VCaP (cell line): Measurements from ENCODE around the gene PRRC1.
A peak's percentile ranks its signal among the peaks of the same experiment; 100 is the strongest.

Experiments used
- H3K27ac ChIP-seq: fragments of 450-650 bp; 2 replicates; pipeline ENCODE4 v1.5.1; 2017
- CTCF ChIP-seq: fragments of 450-650 bp; conservative IDR thresholded peaks from 2 replicates; pipeline ENCODE4 v1.5.1; 2017; ENCODE audit warnings: mild to moderate bottlenecking, moderate library complexity

PRRC1 gene

DNA sequence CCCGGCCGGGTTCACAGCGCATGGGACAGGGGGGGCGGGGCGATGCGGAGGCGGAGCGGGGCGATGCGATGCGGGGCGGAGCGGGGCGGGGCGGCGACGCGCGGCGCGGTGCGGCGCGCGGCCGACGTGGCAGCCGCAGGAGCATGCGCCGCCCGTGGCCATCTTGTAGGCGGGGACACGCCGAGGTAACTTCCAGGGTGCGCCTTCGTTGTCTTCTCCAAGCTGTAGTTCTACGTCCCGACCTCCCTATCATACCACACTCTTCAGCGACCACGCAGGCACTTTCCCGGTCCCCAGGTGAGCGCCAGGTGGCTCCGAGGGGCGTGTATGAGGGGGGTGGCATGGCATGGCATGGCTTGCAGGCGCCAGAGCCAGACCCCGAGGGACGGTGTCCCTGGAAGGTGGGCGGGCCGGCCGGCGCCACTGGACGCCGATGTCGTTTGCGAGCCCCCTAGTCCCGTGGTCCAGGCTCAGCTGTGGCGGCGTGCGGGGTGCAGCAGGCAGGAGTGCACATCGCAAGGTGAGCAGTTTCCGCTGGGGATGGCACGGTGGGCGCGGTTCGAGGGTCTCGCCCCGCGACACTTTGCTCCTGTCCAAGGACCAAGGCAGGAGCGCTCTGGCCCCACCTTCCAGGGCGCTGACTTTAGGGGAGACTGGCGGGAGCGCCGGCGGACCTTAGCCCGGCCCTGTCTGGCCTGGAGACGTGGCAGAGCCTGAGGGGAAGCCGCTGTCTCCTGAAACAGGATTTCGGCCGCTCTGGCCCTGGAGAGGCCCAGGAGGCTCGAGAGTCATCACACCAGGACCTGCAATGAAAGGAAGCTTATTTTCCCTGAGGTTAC lies at the start of gene PRRC1:
Gene PRRC1 (plus strand): TSS at position 161 of the 839 bp plus-strand sequence. CDS start 5,840 bp downstream, outside the sequence.
- no peak for TF ChIP-seq CTCF
- H3K27ac ChIP-seq: peak within 1 kb of the TSS; percentile 85

DNA sequence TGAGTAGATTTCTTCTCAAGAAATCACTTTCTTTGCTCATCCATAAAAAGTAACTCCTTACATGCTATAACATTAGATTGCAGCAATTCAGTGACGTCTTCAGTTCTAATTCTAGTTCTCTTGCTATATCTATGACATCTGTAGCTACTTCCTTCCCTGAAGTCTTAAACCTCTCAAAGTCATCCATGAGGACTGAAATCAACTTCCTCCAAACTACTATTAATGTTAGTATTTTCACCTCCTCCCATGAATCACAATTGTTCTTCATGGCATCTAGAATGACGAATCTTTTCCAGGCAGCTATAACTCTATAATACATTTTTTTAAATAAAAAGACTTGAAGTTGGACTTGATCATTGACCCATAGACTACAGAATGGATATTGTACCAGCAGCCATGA lies 46.2 kb upstream of the PRRC1 start:
- no peak overlapping the region for H3K27ac ChIP-seq
- no peak for TF ChIP-seq CTCF

DNA sequence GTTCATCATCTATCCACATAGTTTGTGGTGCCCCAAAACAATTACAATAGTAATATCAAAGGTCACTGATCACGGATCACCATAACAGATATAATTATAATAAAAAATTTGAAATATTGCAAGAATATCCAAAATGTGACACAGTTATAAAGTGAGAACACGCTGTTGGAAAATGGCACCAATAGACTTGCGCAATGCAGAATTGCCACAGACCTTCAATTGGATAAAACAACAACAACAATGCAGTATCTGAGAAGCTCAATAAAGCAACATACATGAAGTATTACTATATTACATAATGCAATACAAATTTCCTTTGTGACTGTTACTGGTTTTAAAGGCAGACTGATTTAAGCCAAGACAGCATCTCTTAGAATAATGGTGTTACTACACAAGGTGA lies 44.7 kb upstream of the PRRC1 start:
- TF ChIP-seq CTCF: no peak
- H3K27ac ChIP-seq: no peak overlapping the region

- TF ChIP-seq CTCF: no peak
- H3K27ac ChIP-seq: no peak overlapping the region
Measured at GRCh38 chr5:127486471-127486870, 31.0 kb upstream of the PRRC1 start.

DNA sequence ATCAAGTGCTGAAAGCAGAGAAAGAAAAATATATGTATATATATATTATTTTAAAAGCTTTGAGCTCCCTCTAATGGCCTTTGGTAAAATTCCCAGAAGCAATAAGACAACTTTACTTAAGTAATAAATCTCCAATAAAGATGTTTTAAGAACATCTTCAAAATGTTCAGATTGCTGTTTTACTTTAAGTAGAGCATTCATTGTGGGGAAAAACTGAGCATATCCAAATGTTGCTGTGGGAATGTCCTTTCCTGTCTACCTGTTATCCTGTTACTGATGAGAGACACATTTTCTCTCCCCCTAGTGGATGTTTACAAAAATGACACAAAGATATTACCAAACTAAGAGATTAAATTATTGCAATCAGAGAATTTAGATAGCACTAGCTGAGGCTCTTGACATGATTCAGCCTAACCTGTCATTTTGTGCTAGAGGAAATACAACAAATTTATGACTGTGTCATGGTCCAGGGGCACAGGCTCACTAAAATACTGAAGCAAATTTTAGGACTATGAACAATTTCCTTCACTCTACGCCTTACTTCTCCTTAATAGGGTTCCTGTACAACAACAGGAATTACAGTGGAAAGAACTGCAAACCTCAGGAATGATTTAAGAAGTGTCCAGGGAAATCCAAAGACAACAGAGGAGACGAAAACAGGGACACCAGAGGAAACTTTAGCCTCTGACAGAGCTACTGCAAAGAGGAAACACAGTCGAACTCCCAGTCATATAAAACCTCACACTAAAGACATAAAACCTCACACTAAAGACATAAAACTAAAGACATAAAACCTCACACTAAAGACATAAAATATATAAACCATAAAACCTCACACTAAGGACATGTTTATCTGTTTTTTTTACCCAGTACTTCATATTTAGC lies 24.3 kb upstream of the PRRC1 start:
- TF ChIP-seq CTCF: peak; percentile 85
- no peak overlapping the region for H3K27ac ChIP-seq

DNA sequence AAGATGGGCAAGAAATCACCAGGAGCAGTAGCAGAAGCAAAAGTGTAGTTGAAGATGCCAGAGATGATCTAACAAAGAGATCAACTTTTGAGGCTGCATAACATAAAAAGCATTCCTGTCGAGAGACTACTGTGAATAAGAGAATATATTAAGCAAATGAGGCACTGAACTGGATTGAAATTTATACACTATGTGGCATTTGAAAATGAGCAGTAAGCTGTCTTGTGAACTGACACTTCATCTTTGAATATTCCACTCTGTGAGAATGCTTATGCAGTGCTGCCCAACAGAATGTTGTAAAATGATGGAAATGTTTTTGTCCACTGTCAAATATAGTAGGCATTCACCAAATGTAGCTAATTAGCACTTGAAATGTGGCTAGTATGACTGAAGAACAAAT lies 18.9 kb upstream of the PRRC1 start:
- no peak for TF ChIP-seq CTCF
- no peak overlapping the region for H3K27ac ChIP-seq

- no peak for TF ChIP-seq CTCF
- no peak overlapping the region for H3K27ac ChIP-seq
Measured at GRCh38 chr5:127505905-127506304, 11.5 kb upstream of the PRRC1 start.
